Measurements from ENCODE around the gene NSDHL.

NSDHL gene

DNA sequence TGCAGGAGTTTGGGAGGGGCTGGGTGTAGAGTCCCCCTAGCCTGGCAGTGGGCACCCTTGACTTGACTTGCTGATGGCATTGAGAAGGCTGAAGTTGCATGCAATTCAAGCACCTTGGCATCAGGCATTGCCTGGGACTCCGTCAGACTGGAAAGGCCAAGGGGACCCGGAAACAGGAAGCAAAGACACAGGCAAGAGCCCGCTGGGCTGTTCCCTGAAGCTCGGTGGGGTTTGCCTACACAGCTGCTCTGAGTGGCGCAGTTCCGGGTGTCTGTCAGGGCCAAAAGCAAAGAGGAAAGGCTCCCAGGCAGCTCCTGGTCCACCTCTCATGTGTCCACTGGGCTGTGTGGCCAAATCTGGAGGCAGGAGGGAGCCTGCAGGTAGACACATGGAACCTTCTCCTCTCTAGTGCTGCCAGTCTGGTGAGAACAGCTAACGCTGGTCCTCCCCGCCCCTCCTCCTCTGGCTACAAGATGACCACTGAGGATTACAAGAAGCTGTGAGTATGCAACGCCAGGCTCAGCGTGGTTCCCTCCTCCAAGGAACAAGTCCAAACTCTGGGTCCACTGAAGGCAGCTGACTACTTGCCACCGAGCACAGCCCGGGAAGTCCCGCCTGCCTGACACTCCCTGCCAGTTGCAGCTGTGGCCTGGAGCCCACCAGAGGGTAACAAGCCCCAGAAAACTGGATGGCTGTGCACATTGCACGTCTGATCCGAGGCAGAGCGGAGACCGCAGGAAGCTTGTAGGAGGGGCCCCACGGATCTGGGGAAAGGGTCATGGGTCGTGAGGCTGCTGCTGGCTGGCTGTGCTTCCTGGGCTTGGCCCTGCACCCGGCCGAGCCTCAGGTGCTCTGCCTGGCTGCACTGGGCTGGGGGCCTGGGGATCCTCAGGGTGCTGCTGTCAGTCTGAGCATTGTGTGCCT is 87.1 kb downstream of the NSDHL start:
- no peak for DNase-seq

- DNase-seq, result no peak
These were observed 87.8 kb downstream of the NSDHL start for GRCh38 chrX:152918707-152919106.
